NB4 (cell line): ENCODE data around the gene HCK.

Experiments used
- POLR2A ChIP-seq: IDR thresholded peaks from 2 replicates; pipeline ENCODE4 v1.6.1; 2011; ENCODE audit warnings: mild to moderate bottlenecking; ENCODE audit not compliant: insufficient read length; ENCODE audit errors: extremely low read depth
- TF ChIP-seq, protein P1 (sequence below): IDR thresholded peaks from one replicate; pipeline ENCODE4 v1.5.1; 2012; ENCODE audit warnings: low read depth, low read length

DNA sequence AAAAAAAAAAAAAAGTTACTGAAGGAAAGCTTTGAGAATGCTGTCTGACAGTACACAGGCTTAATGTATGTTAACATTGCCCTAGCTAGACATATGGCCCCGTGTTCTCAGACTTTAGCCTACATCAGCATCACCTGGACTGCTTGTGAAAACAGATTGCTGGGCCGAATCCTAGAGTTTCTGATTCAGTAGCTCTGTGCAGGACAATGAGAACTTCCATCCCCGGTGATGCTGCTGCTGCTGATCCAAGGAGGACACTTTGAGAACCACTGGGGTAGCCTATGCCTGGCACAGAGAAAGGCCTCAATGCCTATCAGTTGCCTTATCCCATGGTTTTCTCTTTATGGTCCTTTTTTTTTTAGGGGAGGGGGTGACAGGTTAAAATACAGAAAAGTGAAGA lies 1.6 kb downstream of the HCK start:
- TF ChIP-seq POLR2A: no peak
- TF ChIP-seq, protein P1, sequence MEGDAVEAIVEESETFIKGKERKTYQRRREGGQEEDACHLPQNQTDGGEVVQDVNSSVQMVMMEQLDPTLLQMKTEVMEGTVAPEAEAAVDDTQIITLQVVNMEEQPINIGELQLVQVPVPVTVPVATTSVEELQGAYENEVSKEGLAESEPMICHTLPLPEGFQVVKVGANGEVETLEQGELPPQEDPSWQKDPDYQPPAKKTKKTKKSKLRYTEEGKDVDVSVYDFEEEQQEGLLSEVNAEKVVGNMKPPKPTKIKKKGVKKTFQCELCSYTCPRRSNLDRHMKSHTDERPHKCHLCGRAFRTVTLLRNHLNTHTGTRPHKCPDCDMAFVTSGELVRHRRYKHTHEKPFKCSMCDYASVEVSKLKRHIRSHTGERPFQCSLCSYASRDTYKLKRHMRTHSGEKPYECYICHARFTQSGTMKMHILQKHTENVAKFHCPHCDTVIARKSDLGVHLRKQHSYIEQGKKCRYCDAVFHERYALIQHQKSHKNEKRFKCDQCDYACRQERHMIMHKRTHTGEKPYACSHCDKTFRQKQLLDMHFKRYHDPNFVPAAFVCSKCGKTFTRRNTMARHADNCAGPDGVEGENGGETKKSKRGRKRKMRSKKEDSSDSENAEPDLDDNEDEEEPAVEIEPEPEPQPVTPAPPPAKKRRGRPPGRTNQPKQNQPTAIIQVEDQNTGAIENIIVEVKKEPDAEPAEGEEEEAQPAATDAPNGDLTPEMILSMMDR: no peak
